Adrenal gland (tissue), 12 donors: Measurements from ENCODE around the gene CMYA5. TPM values are rescaled to one million over a fixed set of nuclear protein-coding genes. Genes with fewer than 3 reads are reported as not detected.

ENCODE experiments used
- DNase-seq, 7 donors: peaks; one replicate each; pipeline ENCODE4 v3.0.0-alpha.2; 2019 to 2020
- H3K27ac ChIP-seq, 5 donors: fragments of 200-600 bp; sonication (generic) in 4 of 5; 1 replicate in 3 of 5; 2 replicates in 2 of 5; pipeline versions ENCODE4 v1.5.1 to v1.8.0; 2016 to 2020; ENCODE audit warnings: mild to moderate bottlenecking in 1 of 5
- H3K27me3 ChIP-seq: fragments of 200-600 bp; 2 replicates; pipeline ENCODE4 v1.8.0; 2021
- H3K36me3 ChIP-seq, 2 donors: fragments of 200-600 bp; replicated peaks in 1 of 2; 1 replicate in 1 of 2; 2 replicates in 1 of 2; pipeline versions ENCODE4 v1.5.1 to v1.8.0; 2018 to 2022
- H3K4me1 ChIP-seq, 2 donors: fragments of 200-600 bp; replicated peaks in 1 of 2; 1 replicate in 1 of 2; 2 replicates in 1 of 2; pipeline versions ENCODE4 v1.5.1 to v1.8.0; 2018 to 2021
- H3K4me3 ChIP-seq, 4 donors: fragments of 200-600 bp; sonication (generic) in 3 of 4; one replicate each; pipeline ENCODE4 v1.5.1; 2016 to 2018
- H3K9me3 ChIP-seq, 3 donors: fragments of 200-600 bp; sonication (generic) in 1 of 3; replicated peaks in 1 of 3; 1 replicate in 2 of 3; 2 replicates in 1 of 3; pipeline versions ENCODE4 v1.5.1 to v1.8.0; 2016 to 2021
- CTCF ChIP-seq, 6 experiments: fragments of 450-650 bp in 4 of 6; fragments of 200-600 bp in 2 of 6; sonication (generic) in 1 of 6; IDR thresholded peaks; 1 replicate in 5 of 6; 2 replicates in 1 of 6; pipeline versions ENCODE4 v1.5.1 to v1.8.0; 2016 to 2021; ENCODE audit warnings: antibody characterized with exemption in 6 of 6, mild to moderate bottlenecking in 2 of 6, moderate library complexity in 1 of 6
- POLR2A ChIP-seq, 2 donors: fragments of 450-650 bp; IDR thresholded peaks; one replicate each; pipeline ENCODE4 v1.6.1; 2017; ENCODE audit warnings: antibody characterized with exemption in 2 of 2, mild to moderate bottlenecking in 2 of 2, moderate library complexity in 1 of 2
- WGBS, 4 donors: extraction: QIAGEN DNeasy Blood & Tissue Kit in 2 of 4; methylation state at CpG; one replicate each; pipeline versions ENCODE4 v1.1.5 to v1.1.7; 2013 to 2017; 5-methylcytosine and 5-hydroxymethylcytosine counted together
- intact Hi-C, 2 donors: fragments of 100-400 bp; cut with DNase I; formaldehyde crosslinking; loops; one replicate each; pipeline versions ENCODE4 v1.14.1 to v1.15.0; 2022 to 2023
- polyA plus RNA-seq, 3 donors: library from polyadenylated mRNA; stranded (reverse); fragments of 200-250 nt in 2 of 3; fragments of 350-450 nt in 1 of 3; fragmentation: Illumina TruSeq in 1 of 3; extraction: RNeasy Lipid Tissue Mini Kit (QIAGEN cat#74804) in 1 of 3; gene quantifications; one replicate each; pipeline ENCODE4 v1.2.3, GENCODE V29; 2013 to 2014
- total RNA-seq, 9 donors: library from RNA; depleted of rRNA in 4 of 9; stranded (reverse); fragments of >200 nt in 4 of 9; fragments of 120-200 nt in 1 of 9; fragmentation: NEBNext Ultra II Directional in 1 of 9; extraction: Animal tissue kit (Norgen Biotek cat#: 25700) in 1 of 9; gene quantifications; one replicate each; pipeline versions ENCODE4 v1.1.0 to v1.2.4, GENCODE V29; 2013 to 2023
- donor health status: healthy with polysubstance abuse.
- donor health status: Bipolar disorder and iron deficiency.
- donor health status: DM: yes; HTN: yes; CAD: no.
- donor health status: DM: no; HTN: no; CAD: no.
- donor health status: DM: no; HTN: no; CAD: no.
- donor health status: DM: yes; HTN: yes; CAD: no.

The CMYA5 gene
- total and polyA plus RNA-seq, 12 donors, result 0.11 to 5.6 (median 0.40) TPM

DNA sequence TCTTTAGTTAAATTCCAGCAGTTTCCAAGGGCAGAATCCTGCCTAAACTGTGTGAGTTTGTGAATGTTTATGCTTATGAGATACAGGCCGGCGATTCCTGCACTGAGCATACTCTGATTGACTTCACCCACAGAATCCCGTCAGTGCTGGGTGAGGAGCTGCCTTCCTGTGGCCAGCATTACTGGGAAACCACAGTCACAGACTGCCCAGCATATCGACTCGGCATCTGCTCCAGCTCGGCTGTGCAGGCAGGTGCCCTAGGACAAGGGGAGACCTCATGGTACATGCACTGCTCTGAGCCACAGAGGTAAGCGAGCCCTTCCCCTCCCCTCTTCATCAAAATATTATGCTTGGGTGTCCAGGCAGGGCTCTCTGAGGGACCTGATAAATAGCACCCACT is 103.7 kb downstream of the CMYA5 start:
- intact Hi-C loops, result no loop called here
- TF ChIP-seq POLR2A (IDR thresholded peaks at IDR 0.05), result no peak
- TF ChIP-seq CTCF (IDR thresholded peaks at IDR 0.05), result no peak
- Histone ChIP-seq H3K27ac (no peak overlapping the region), H3K4me3 (no peak overlapping the region), H3K9me3 (no peaks in the 10 kb centered on the region), H3K27me3 (no peaks in the 10 kb centered on the region), H3K36me3 (no peaks in the 10 kb centered on the region), H3K4me1 (no peaks in the 10 kb centered on the region)
- DNase-seq, result no peak
- WGBS, 4 donors, result 75 to 94% (median 91%) methylated on average over 4 to 7 of the region's 7 CpGs

DNA sequence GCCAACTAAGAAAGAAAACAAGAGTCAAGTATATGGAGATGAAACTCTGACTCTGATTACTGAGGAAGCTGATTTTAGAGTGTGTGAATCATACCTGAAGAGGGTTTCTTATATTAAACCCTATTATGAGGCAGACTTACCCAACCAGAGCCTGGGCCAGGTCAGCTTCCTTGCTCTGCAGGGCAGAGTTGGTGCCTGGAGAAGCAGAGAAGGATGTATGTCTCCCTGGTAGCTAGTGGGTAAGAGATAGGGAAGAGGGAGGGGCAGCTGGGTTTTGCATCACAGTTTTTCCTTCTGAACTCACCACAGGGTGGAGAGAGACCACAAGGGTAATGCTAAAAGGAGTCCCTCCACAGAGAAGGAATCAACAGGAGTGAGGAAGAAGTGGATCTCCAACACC is 104.1 kb downstream of the CMYA5 start:
- DNase-seq, result no peak
- H3K27me3 ChIP-seq, result no peaks in the 10 kb centered on the region
- no peaks in the 10 kb centered on the region for H3K36me3 ChIP-seq
- no peak for TF ChIP-seq CTCF (IDR thresholded peaks at IDR 0.05)
- TF ChIP-seq POLR2A (IDR thresholded peaks at IDR 0.05), result no peak
- no peaks in the 10 kb centered on the region for H3K4me1 ChIP-seq
- intact Hi-C loops, result no loop called here
- no peak overlapping the region for H3K27ac ChIP-seq
- H3K9me3 ChIP-seq, result no peaks in the 10 kb centered on the region
- H3K4me3 ChIP-seq, result no peak overlapping the region

- Histone ChIP-seq H3K36me3 (no peaks in the 10 kb centered on the region), H3K4me1 (no peaks in the 10 kb centered on the region), H3K9me3 (no peaks in the 10 kb centered on the region), H3K4me3 (no peak overlapping the region), H3K27ac (no peak overlapping the region), H3K27me3 (no peaks in the 10 kb centered on the region)
- intact Hi-C loops, result no loop called here
- DNase-seq, result no peak
- 92 to 96% (median 94%) methylated on average over 3 of the region's 3 CpGs for WGBS, 4 donors
- TF ChIP-seq POLR2A (IDR thresholded peaks at IDR 0.05) (no peak), CTCF (IDR thresholded peaks at IDR 0.05) (no peak)
Measured at GRCh38 chr5:79794347-79794746, 104.7 kb downstream of the CMYA5 start.

- no peak for TF ChIP-seq POLR2A (IDR thresholded peaks at IDR 0.05)
- TF ChIP-seq CTCF (IDR thresholded peaks at IDR 0.05), result no peak
- DNase-seq, result peak in 1 of 7 donors; percentile 7
- Histone ChIP-seq H3K27ac (no peak overlapping the region), H3K36me3 (no peaks in the 10 kb centered on the region), H3K4me3 (no peak overlapping the region), H3K4me1 (no peaks in the 10 kb centered on the region), H3K27me3 (no peaks in the 10 kb centered on the region), H3K9me3 (no peaks in the 10 kb centered on the region)
- intact Hi-C loops, result no loop called here
- WGBS, 4 donors, result 75 to 93% (median 78%) methylated on average over 5 to 8 of the region's 8 CpGs
Measured at GRCh38 chr5:79795764-79796398, 106.2 kb downstream of the CMYA5 start.
